Keratinocyte (primary cell): ENCODE data around the gene ZC3H12D.

Experiments used
- CTCF ChIP-seq, 3 experiments: IDR thresholded peaks in 1 of 3; conservative IDR thresholded peaks in 1 of 3; optimal IDR thresholded peaks in 1 of 3; 2 replicates in 2 of 3; 3 replicates in 1 of 3; pipeline versions ENCODE3 to v1.5.1; 2011; ENCODE audit warnings: low read length in 3 of 3, mild to moderate bottlenecking in 3 of 3, moderate library complexity in 2 of 3, control low read depth in 1 of 3, inconsistent platforms in 1 of 3; ENCODE audit not compliant: insufficient read depth in 2 of 3; ENCODE audit errors: extremely low read depth in 1 of 3
- EZH2 ChIP-seq: IDR thresholded peaks from one replicate; pipeline ENCODE4 v1.6.1; 2012; ENCODE audit warnings: inconsistent platforms, mild to moderate bottlenecking, low read length, moderate library complexity

GRCh38 chr6:149422581-149422980 lies 62.2 kb downstream of the ZC3H12D start:
- TF ChIP-seq CTCF (optimal IDR thresholded peaks at IDR 0.05 in 1 of 3, IDR thresholded peaks at IDR 0.05 in 1 of 3, conservative IDR thresholded peaks at IDR 0.05 in 1 of 3; ENCODE audit: extremely low read depth in 1 of 3, insufficient read depth in 2 of 3, low read length in 3 of 3) (no peak), EZH2 (no peak)
